ENCODE results near the gene IL10. TPM values are rescaled to one million over a fixed set of nuclear protein-coding genes. Genes with fewer than 3 reads are reported as not detected.

IL10 gene
- total RNA-seq, 1 donor from 2014 or later = not detected

DNA sequence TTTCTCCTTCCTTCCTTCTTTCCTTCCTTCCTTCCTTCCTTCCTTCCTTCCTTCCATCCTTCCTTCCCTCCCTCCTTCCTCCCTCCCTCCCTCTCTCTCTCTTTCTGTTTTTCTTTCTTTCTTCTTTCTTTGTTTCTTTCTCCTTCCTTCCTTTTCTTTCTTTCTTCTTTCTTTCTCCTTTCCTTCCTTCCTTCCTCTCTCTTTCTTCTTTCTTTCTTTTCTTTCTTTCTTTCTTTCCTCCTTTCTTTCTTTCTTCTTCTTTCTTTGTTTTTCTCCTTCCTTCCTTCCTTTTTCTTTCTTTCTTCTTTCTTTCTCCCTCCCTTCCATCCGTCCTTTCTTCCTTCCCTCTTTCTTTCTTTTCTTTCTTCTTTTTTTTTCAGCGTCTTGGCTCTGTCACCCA, 19.8 kb downstream of the IL10 start:
- Mint-ChIP-seq H3K4me3 (no peak overlapping the region), H3K9me3 (peaks cover 6% of the 10 kb centered on the region), H3K27me3 (ENCODE audit: low read depth) (no peaks in the 10 kb centered on the region), H3K4me1 (no peaks in the 10 kb centered on the region), H3K36me3 (ENCODE audit: low read depth) (no peaks in the 10 kb centered on the region), H3K27ac (ENCODE audit: unreplicated experiment) (no peak overlapping the region)
- TF ChIP-seq, protein P1, sequence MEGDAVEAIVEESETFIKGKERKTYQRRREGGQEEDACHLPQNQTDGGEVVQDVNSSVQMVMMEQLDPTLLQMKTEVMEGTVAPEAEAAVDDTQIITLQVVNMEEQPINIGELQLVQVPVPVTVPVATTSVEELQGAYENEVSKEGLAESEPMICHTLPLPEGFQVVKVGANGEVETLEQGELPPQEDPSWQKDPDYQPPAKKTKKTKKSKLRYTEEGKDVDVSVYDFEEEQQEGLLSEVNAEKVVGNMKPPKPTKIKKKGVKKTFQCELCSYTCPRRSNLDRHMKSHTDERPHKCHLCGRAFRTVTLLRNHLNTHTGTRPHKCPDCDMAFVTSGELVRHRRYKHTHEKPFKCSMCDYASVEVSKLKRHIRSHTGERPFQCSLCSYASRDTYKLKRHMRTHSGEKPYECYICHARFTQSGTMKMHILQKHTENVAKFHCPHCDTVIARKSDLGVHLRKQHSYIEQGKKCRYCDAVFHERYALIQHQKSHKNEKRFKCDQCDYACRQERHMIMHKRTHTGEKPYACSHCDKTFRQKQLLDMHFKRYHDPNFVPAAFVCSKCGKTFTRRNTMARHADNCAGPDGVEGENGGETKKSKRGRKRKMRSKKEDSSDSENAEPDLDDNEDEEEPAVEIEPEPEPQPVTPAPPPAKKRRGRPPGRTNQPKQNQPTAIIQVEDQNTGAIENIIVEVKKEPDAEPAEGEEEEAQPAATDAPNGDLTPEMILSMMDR (conservative IDR thresholded peaks at IDR 0.05) = no peak
- DNase-seq (ENCODE audit: low read depth, low spot score) = no peak

DNA sequence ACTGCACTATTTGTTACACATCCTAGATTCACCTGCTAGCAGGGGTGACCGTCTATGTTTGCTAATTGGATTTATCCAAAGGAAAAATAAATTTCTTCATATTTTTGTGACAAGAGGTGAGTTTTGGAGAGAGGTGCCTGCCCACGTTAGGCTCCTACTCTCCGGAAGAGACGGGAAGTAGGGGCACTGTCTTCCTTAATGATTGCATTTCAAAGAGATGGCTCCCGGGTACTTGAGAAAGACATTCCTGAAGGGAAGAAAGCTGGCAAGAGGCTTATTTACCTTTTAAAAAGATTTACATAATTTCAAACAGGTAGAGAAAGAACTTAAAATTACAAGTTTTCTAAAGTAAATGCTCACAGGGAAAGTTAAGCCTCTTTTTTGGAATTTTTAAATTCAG, 20.4 kb downstream of the IL10 start:
- TF ChIP-seq, protein P1 (conservative IDR thresholded peaks at IDR 0.05) = no peak
- H3K27ac Mint-ChIP-seq (ENCODE audit: unreplicated experiment) = no peak overlapping the region
- no peaks in the 10 kb centered on the region for H3K36me3 Mint-ChIP-seq (ENCODE audit: low read depth)
- no peaks in the 10 kb centered on the region for H3K4me1 Mint-ChIP-seq
- no peak overlapping the region for H3K4me3 Mint-ChIP-seq
- peaks cover 6% of the 10 kb centered on the region for H3K9me3 Mint-ChIP-seq
- no peaks in the 10 kb centered on the region for H3K27me3 Mint-ChIP-seq (ENCODE audit: low read depth)
- no peak for DNase-seq (ENCODE audit: low read depth, low spot score)

DNA sequence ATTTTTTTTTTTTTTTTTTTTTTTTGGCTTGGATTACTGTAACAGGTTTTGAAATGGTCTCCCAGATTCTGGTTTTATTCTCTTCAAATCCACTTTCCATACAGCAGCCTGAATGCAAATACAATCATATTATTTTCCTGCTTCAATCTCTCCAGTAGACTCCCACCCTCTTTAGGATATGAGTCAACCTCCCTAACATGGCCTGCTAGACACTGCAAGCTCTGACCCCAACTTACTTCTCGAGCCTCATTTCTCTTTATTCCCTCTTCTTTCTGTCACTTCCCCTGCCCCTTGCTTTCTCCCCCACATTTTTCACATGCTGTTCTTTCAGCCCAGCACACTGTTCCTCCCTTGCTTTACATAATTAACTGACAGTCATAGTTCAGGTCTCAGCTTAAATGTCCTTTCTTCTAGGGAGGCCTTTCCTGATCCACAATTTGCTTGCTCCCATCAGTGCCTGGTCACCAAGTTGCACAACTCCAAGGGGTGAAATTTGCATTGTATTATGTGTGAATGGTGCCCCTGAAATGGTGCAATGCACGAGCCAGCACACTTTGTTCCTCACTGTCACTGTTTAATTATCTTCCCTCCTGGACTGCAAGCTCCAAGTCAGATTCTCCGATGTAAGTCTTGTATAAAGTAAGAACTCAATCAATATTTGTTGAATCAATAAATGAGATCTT, 23.8 kb downstream of the IL10 start:
- no peaks in the 10 kb centered on the region for H3K27me3 Mint-ChIP-seq (ENCODE audit: low read depth)
- H3K36me3 Mint-ChIP-seq (ENCODE audit: low read depth) = no peaks in the 10 kb centered on the region
- no peak overlapping the region for H3K4me3 Mint-ChIP-seq
- TF ChIP-seq, protein P1 (conservative IDR thresholded peaks at IDR 0.05) = no peak
- H3K27ac Mint-ChIP-seq (ENCODE audit: unreplicated experiment) = no peak overlapping the region
- DNase-seq (ENCODE audit: low read depth, low spot score) = no peak
- no peaks in the 10 kb centered on the region for H3K9me3 Mint-ChIP-seq
- H3K4me1 Mint-ChIP-seq = no peaks in the 10 kb centered on the region

DNA sequence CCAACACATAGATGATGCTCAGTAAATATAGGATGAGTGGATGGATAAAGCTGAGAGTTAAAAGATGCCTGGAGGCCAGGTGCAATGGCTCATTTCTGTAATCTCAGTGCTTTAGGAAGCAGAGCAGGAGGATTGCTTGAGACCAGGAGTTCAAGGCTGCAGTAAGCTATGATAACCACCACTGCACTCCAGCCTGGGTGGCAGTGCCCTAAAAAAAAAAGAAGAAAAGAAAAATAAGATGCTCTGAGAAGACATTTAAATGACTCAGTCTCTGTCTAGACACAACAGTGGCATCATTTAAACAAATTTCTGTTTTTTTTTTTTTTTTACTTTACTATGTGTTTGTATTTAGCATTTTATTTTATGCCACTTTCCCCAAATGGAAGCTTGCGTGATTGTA, 27.0 kb downstream of the IL10 start:
- no peaks in the 10 kb centered on the region for H3K36me3 Mint-ChIP-seq (ENCODE audit: low read depth)
- no peaks in the 10 kb centered on the region for H3K27me3 Mint-ChIP-seq (ENCODE audit: low read depth)
- no peaks in the 10 kb centered on the region for H3K9me3 Mint-ChIP-seq
- no peak for DNase-seq (ENCODE audit: low read depth, low spot score)
- H3K4me3 Mint-ChIP-seq = no peak overlapping the region
- H3K4me1 Mint-ChIP-seq = no peaks in the 10 kb centered on the region
- H3K27ac Mint-ChIP-seq (ENCODE audit: unreplicated experiment) = no peak overlapping the region
- TF ChIP-seq, protein P1 (conservative IDR thresholded peaks at IDR 0.05) = no peak

DNA sequence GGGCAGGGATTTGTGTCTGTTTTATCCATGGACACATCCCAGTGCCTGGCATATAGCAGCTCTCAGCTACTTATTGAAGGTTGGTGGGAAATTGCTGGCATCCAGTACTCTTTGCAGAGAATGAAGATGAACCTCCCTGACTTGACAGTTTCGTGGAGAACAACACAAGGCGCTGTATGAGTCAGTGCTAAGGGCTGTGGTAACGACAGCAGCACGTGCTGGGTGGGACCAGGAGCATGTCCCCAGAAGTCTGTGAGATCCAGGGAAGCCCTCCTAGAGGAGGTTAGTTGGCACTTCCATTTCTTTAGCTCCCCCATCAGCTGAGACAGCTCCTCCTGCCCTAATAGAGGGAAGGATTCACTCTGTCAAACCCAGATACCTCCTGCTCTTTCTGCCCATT, 27.6 kb downstream of the IL10 start:
- no peaks in the 10 kb centered on the region for H3K9me3 Mint-ChIP-seq
- no peak overlapping the region for H3K4me3 Mint-ChIP-seq
- no peaks in the 10 kb centered on the region for H3K36me3 Mint-ChIP-seq (ENCODE audit: low read depth)
- no peak for DNase-seq (ENCODE audit: low read depth, low spot score)
- H3K27me3 Mint-ChIP-seq (ENCODE audit: low read depth) = no peaks in the 10 kb centered on the region
- no peak overlapping the region for H3K27ac Mint-ChIP-seq (ENCODE audit: unreplicated experiment)
- peaks cover 3% of the 10 kb centered on the region for H3K4me1 Mint-ChIP-seq
- TF ChIP-seq, protein P1 (conservative IDR thresholded peaks at IDR 0.05) = no peak
